Hypothalamus (tissue), 51 donors: ENCODE measurements around the gene OTUD3.
"Not testable (repeated sequence)": the region's sequence is repeated elsewhere in the genome, so short reads cannot be mapped to it uniquely, and the experiment has no call there.

Experiments
- DNase-seq, 51 donors: peaks; one replicate each; lab custom pipeline; 2025; lab: John Stamatoyannopoulos, UW

Gene OTUD3

GRCh38 chr1:19882111-19883071, at the start of gene OTUD3:
Gene OTUD3, plus strand, starts transcription at chr1:19882395. Its CDS starts 119 bp downstream, at chr1:19882514.
- DNase-seq = peak; percentile 61 to 97 (median 91)

GRCh38 chr1:19835578-19835977, 46.6 kb upstream of the OTUD3 start:
- no peak for DNase-seq

DNA sequence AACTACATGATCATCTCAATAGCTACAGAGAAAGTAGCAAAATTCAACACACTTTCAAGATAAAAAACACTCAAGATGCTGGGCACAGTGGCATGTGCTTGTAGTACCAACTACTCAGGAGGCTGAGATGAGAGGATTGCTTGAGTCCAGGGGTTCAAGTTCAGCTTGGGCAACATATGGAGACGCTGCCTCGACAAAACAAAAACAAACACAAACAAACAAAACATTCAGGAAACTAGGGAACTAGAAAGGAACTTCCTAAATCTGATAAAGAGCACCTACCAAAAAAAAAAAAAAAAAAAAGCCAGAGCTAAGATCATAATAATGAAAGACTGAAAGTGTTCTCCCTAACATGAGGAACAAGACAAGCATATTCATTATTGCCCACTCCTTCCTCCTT, 44.3 kb upstream of the OTUD3 start:
- DNase-seq = no peak

- no peak for DNase-seq
Measured at GRCh38 chr1:19840228-19840627, 42.0 kb upstream of the OTUD3 start.

DNA sequence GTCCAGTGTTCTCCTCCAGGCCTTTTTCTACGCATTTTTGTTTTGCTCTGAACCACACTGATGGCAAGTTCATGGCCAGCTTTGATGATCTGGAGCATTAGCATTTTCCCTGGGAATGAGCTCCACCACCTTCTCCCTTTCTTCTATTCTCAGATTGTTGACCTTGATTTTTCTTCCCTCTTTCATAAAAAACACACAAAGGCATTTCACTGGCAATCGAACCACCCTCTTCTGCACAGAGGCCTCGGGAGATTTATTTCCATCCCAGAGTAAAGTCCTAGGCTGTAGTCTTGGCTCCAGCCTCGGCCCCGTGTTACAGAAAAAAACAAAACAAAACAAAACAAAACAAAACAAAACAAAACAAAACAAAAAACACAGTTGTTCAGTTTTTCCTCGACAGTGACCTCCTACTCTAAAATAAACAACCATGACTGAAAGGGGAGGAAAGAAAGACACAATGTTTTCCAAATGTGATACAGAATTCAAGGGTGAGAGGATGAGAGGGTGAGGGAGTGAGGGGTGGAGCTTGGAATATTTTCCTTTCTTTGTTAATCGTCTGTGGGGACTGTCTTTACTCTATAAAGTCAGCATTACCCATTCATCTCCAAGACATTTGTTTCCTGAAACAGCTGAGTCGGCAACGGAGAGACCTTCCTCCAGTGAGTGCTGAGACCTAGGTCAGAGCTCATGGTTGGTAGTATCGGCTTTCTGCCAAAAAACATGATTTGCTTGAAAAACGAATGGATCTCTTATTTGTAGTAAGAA, 37.3 kb upstream of the OTUD3 start:
- no peak for DNase-seq

- DNase-seq = no peak
Measured at GRCh38 chr1:19845555-19845954, 36.6 kb upstream of the OTUD3 start.

- no peak for DNase-seq
Measured at GRCh38 chr1:19846338-19846737, 35.9 kb upstream of the OTUD3 start.

- not testable (repeated sequence) for DNase-seq
Measured at GRCh38 chr1:19847334-19847733, 34.9 kb upstream of the OTUD3 start.

GRCh38 chr1:19849307-19849706, 32.9 kb upstream of the OTUD3 start:
- not testable (repeated sequence) for DNase-seq

GRCh38 chr1:19850214-19850613, 32.0 kb upstream of the OTUD3 start:
- no peak for DNase-seq

GRCh38 chr1:19852036-19852435, 30.2 kb upstream of the OTUD3 start:
- no peak for DNase-seq

- no peak for DNase-seq
Measured at GRCh38 chr1:19854866-19855265, 27.3 kb upstream of the OTUD3 start.

- DNase-seq = no peak
Measured at GRCh38 chr1:19858893-19859292, 23.3 kb upstream of the OTUD3 start.

GRCh38 chr1:19859876-19860275, 22.3 kb upstream of the OTUD3 start:
- DNase-seq = no peak

GRCh38 chr1:19860418-19860817, 21.8 kb upstream of the OTUD3 start:
- DNase-seq = no peak

DNA sequence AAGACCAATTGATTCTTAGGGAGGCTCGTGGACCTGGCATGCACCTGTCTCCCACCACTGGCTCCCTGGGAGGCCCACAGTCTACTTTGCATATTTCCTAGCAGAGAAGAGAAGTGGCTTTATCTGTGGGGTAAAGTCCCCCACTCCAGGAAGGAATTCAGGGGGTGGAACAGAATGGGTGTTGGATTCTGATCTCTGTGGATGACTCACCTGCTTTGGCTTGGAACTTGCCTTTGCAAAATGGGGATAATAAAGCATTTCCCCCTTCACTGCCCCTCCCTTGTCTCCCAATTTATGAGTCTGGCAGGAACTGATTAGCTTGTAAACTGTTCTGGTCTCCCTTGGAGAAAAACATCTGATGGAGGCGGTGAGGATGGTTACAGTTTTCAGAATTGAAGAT, 21.2 kb upstream of the OTUD3 start:
- DNase-seq = peak in 1 of 51 donors; percentile 3

DNA sequence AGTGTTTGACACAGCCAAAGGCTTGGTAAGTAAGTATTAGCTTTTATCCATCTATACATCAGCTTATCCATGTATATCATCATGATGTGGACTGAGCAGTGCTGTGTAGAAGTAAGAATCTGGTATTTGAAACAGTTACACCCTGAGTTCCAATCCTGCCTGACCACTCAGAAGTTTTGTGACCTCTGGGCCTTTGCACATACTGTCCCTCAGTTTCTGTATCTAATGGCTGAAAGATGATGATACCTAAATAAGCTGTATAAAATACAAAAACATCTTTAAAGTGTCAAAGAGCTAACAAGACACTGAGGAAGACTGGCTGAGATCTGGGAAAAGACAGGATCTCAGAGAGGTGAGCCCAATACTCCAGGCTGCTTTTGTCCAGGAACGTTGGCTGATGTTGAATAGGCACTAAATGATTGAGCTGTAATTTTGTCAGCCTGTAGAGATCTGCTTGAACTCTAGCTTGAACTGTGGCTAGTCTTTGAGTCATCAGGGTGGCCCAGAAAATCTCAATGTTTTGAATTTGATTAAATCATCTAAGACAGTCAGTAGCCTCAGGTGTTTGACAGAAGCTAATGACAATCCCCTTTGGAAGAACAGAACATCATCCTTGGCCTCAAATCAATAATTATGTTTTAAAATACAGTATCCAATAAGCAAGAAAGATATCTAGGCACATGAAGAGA, 20.2 kb upstream of the OTUD3 start:
- no peak for DNase-seq

DNA sequence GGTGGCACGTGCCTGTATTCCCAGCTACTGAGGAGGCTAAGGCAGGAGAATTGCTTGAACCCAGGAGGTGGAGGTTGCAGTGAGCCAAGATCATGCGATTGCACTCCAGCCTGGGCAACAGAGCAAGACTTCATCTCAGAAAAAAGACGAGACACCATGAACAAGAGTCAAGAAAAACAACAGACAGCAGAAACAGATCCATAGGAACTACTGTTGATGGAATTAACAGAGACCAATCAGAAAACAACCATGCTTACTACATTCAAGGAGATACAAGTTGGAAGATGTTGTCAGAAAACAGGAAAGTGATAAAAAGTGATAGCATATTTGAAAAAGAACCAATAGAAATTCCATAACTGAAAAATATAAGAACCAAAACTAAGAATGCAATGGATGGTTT, 19.3 kb upstream of the OTUD3 start:
- no peak for DNase-seq

DNA sequence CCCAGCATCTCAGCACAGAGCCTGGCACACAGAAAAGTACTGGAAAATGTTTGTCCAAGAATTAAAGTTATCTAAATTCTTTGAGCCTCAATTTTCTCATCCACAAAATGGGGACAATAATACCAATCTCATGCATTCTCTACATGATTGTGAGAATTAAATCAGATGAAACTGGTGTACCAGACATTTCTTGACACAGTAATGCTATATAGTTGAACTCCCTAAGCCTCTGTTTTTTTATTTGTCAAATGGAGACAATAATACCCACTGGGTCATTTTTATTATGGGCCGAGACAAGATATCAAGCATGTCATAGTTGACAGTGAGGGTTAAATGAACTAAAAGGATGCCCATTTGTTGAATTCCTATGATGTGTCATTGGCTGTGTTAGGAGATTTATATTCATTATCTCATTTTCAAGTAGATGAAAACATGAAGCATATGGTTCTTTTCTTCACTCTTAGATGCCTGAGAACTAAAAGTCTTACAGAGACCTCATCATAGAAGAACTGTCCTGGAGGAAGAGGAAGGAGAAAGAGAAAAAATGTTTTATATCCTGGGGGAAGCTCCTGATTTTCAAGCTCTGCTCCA, 17.5 kb upstream of the OTUD3 start:
- DNase-seq = no peak

- no peak for DNase-seq
Measured at GRCh38 chr1:19866029-19866428, 16.2 kb upstream of the OTUD3 start.

GRCh38 chr1:19866758-19867157, 15.4 kb upstream of the OTUD3 start:
- DNase-seq = no peak
